ENCODE data around the gene SMAD9.

- TF ChIP-seq POLR2AphosphoS5 (IDR thresholded peaks at IDR 0.05; ENCODE audit: low read depth, low read length) = no peak
- TF ChIP-seq TAF1 (IDR thresholded peaks at IDR 0.05; ENCODE audit: borderline replicate concordance, insufficient read depth, low read length) = no peak
Measured at GRCh38 chr13:36875431-36875830, 44.6 kb downstream of the SMAD9 start.
